HepG2 (cell line): ENCODE measurements around the gene CST5. TPM values are rescaled to one million over a fixed set of nuclear protein-coding genes. Genes with fewer than 3 reads are reported as not detected.

Experiments used
- ATAC-seq: fragments of 200-7000 bp; cut with Tn5 transposase; 3 replicates; pipeline ENCODE4 v1.9.1; 2020; ENCODE audit warnings: mild to moderate bottlenecking, moderate library complexity
- BruUV-seq: library from RNA; stranded (reverse); fragments of 400-500 nt; replicated peaks from 2 replicates; lab custom pipeline; 2021; lab: Mats Ljungman, UMichigan
- CTCF ChIA-PET: fragments of 300-600 bp; formaldehyde crosslinking; extraction: SDS; loops from one replicate; lab custom pipeline; 2021; ENCODE audit warnings: low total read pairs, inconsistent platforms, low intra/inter-chr PET ratio; lab: Yijun Ruan, JAX
- POLR2A ChIA-PET: fragments of 350-600 bp; sonication (Branson Sonifier 250); formaldehyde crosslinking; loops from one replicate; lab custom pipeline; 2020; ENCODE audit warnings: antibody characterized with exemption, inconsistent platforms; lab: Yijun Ruan, JAX
- DNase-seq: peaks from one replicate; pipeline ENCODE4 v3.0.0-alpha.2; 2015; ENCODE audit warnings: low spot score
- FAIRE-seq: peaks from 3 replicates; lab custom pipeline; 2011; peaks lifted over from hg19 to GRCh38; lab: Jason Lieb, UNC
- H2AFZ ChIP-seq: one replicate; pipeline ENCODE4 v1.6.1; 2011; ENCODE audit warnings: low read length, inconsistent platforms
- H3K27ac ChIP-seq: fragments of 300-600 bp; 3 replicates; pipeline ENCODE4 v1.8.0; 2011; ENCODE audit warnings: mixed run types, mild to moderate bottlenecking, mixed read lengths, low read length, inconsistent platforms; ENCODE audit not compliant: insufficient read depth; ENCODE audit errors: extremely low read length
- H3K27me3 ChIP-seq, 2 experiments: fragments of 200-600 bp in 1 of 2; 2 replicates in 1 of 2; 3 replicates in 1 of 2; pipeline versions ENCODE4 v1.6.0 to v1.8.0; 2011; ENCODE audit warnings: low read length in 2 of 2, mild to moderate bottlenecking in 2 of 2, moderate library complexity in 2 of 2, inconsistent platforms in 1 of 2; ENCODE audit not compliant: insufficient read depth in 2 of 2, control insufficient read depth in 1 of 2
- H3K36me3 ChIP-seq, 2 experiments: fragments of 200-600 bp in 1 of 2; replicated peaks in 1 of 2; 2 replicates in 1 of 2; 3 replicates in 1 of 2; pipeline versions ENCODE4 v1.5.1 to v1.8.0; 2011; ENCODE audit warnings: low read length in 2 of 2, inconsistent platforms in 1 of 2; ENCODE audit not compliant: insufficient read depth in 2 of 2, control insufficient read depth in 1 of 2
- H3K4me1 ChIP-seq: 2 replicates; pipeline ENCODE4 v1.5.1; 2012; ENCODE audit warnings: low read length, inconsistent platforms; ENCODE audit not compliant: insufficient read depth
- H3K4me2 ChIP-seq: 2 replicates; pipeline ENCODE4 v1.6.0; 2011; ENCODE audit warnings: low read depth, low read length, inconsistent platforms
- H3K4me3 ChIP-seq, 3 experiments: fragments of 200-600 bp in 1 of 3; sonication (generic), shearing (Covaris generic) in 1 of 3; replicated peaks in 1 of 3; 2 replicates each; pipeline ENCODE4 v1.5.1; 2011 to 2016; ENCODE audit warnings: low read length in 3 of 3, inconsistent platforms in 2 of 3, low read depth in 2 of 3, mild to moderate bottlenecking in 2 of 3, control low read depth in 1 of 3, mixed read lengths in 1 of 3; ENCODE audit not compliant: insufficient read depth in 1 of 3
- H3K79me2 ChIP-seq: one replicate; pipeline ENCODE4 v1.6.1; 2011; ENCODE audit warnings: low read length, inconsistent platforms; ENCODE audit not compliant: insufficient read depth
- H3K9ac ChIP-seq: 2 replicates; pipeline ENCODE4 v1.6.0; 2011; ENCODE audit warnings: mild to moderate bottlenecking, low read depth, low read length, inconsistent platforms; ENCODE audit not compliant: insufficient read depth
- H3K9me3 ChIP-seq: 2 replicates; pipeline ENCODE4 v1.5.1; 2012; ENCODE audit warnings: mild to moderate bottlenecking, low read length
- H4K20me1 ChIP-seq: 2 replicates; pipeline ENCODE4 v1.6.0; 2011; ENCODE audit warnings: inconsistent platforms, mild to moderate bottlenecking, low read length, moderate library complexity; ENCODE audit not compliant: insufficient read depth
- ATM ChIP-seq: fragments of 450-650 bp; IDR thresholded peaks from 2 replicates; pipeline ENCODE4 v1.7.1; 2017; ENCODE audit warnings: mild to moderate bottlenecking, borderline replicate concordance
- DRAP1 ChIP-seq: IDR thresholded peaks from 2 replicates; pipeline ENCODE4 v1.6.1; 2016; ENCODE audit warnings: missing genetic modification reagents, missing compliant biosample characterization
- ELF1 ChIP-seq: sonication (generic); formaldehyde crosslinking; IDR thresholded peaks from 2 replicates; pipeline ENCODE4 v1.4.0; 2020; ENCODE audit warnings: missing genetic modification reagents
- FOXA1 ChIP-seq, 2 experiments: fragments of 450-650 bp in 1 of 2; sonication (generic) in 1 of 2; formaldehyde crosslinking in 1 of 2; IDR thresholded peaks; 2 replicates each; pipeline versions ENCODE4 v1.4.0 to v1.6.1; 2016 to 2020; ENCODE audit warnings: missing genetic modification reagents in 1 of 2
- HMGA1 ChIP-seq: sonication (generic); formaldehyde crosslinking; conservative IDR thresholded peaks from 2 replicates; pipeline ENCODE4 v1.4.0; 2020; ENCODE audit warnings: missing genetic modification reagents
- HNF4A ChIP-seq: sonication (generic); formaldehyde crosslinking; IDR thresholded peaks from 2 replicates; pipeline ENCODE4 v1.4.0; 2020; ENCODE audit warnings: missing genetic modification reagents
- KDM3A ChIP-seq: IDR thresholded peaks from 2 replicates; pipeline ENCODE4 v1.6.1; 2018; ENCODE audit warnings: low read depth, missing compliant biosample characterization
- NFKB2 ChIP-seq: sonication (generic); formaldehyde crosslinking; IDR thresholded peaks from 2 replicates; pipeline ENCODE4 v1.4.0; 2020; ENCODE audit warnings: missing genetic modification reagents, borderline replicate concordance
- NR2F2 ChIP-seq: IDR thresholded peaks from 2 replicates; pipeline ENCODE4 v1.6.1; 2012; ENCODE audit warnings: low read depth, inconsistent platforms, borderline replicate concordance
- RFX5 ChIP-seq: IDR thresholded peaks from 2 replicates; pipeline ENCODE4 v1.6.1; 2011; ENCODE audit warnings: low read depth, low read length, improper control_type of control experiment
- ZFYVE20 ChIP-seq: sonication (generic); formaldehyde crosslinking; IDR thresholded peaks from 2 replicates; pipeline ENCODE4 v1.8.0; 2023; ENCODE audit warnings: low read depth, mild to moderate bottlenecking, moderate library complexity, missing genetic modification reagents, borderline replicate concordance
- ZNF337 ChIP-seq: sonication (generic); formaldehyde crosslinking; IDR thresholded peaks from 2 replicates; pipeline ENCODE4 v1.5.1; 2020; ENCODE audit warnings: missing genetic modification reagents, low read depth, mild to moderate bottlenecking, borderline replicate concordance
- ZNF343 ChIP-seq: sonication (generic); formaldehyde crosslinking; IDR thresholded peaks from 2 replicates; pipeline ENCODE4 v1.4.0; 2020; ENCODE audit warnings: mild to moderate bottlenecking, missing genetic modification reagents
- ZNF543 ChIP-seq: sonication (generic); formaldehyde crosslinking; IDR thresholded peaks from 2 replicates; pipeline ENCODE4 v1.4.0; 2020; ENCODE audit warnings: mild to moderate bottlenecking, missing genetic modification reagents
- ZNF674 ChIP-seq: sonication (generic); formaldehyde crosslinking; IDR thresholded peaks from 2 replicates; pipeline ENCODE4 v1.5.0; 2020; ENCODE audit warnings: low read depth, mild to moderate bottlenecking, missing genetic modification reagents
- WGBS: methylation state at CpG from one replicate; pipeline ENCODE4 v1.1.6; 2017; ENCODE audit warnings: low lambda C conversion rate; 5-methylcytosine and 5-hydroxymethylcytosine counted together
- in situ Hi-C: cut with HindIII; loops from 2 replicates; pipeline ENCODE4 v1.10.0; 2017; ENCODE audit warnings: low pct_unique_long_range_greater_than_20kb; ENCODE audit not compliant: extremely low pct_ligation_motif_present
- intact Hi-C: fragments of 100-400 bp; cut with micrococcal nuclease; formaldehyde crosslinking; loops from one replicate; pipeline ENCODE4 v1.10.0; 2022; ENCODE audit not compliant: unreplicated experiment
- polyA plus RNA-seq, 8 experiments: library from polyadenylated mRNA; depleted of rRNA in 3 of 8; stranded (reverse) in 7 of 8; unstranded in 1 of 8; fragments of >200 nt; fragmentation: Illumina TruSeq in 4 of 8; extraction: Trizol in 4 of 8; gene quantifications; 2 replicates each; pipeline versions ENCODE4 v1.2.1 to v1.2.3, GENCODE V29; 2011 to 2016; ENCODE audit warnings: low read depth in 4 of 8, missing spikeins in 1 of 8, mixed read lengths in 1 of 8; ENCODE audit not compliant: insufficient read depth in 1 of 8
- total RNA-seq, 5 experiments: library from RNA; depleted of rRNA; stranded (reverse); fragments of >200 nt; fragmentation: Illumina TruSeq; extraction: Trizol; gene quantifications; 2 replicates each; pipeline ENCODE4 v1.2.3, GENCODE V29; 2016; ENCODE audit warnings: low read depth in 1 of 5
- TF ChIP-seq, protein P1 (sequence below): sonication (generic); formaldehyde crosslinking; IDR thresholded peaks from 2 replicates; pipeline ENCODE4 v1.8.0; 2022; ENCODE audit warnings: missing genetic modification reagents, mild to moderate bottlenecking, borderline replicate concordance

CST5 gene
- total and polyA plus RNA-seq, 2 of the 13 experiments (the other 11 are each of a cell fraction or from before 2014, with no cell fraction given), result 0.16 TPM; not detected in 1

DNA sequence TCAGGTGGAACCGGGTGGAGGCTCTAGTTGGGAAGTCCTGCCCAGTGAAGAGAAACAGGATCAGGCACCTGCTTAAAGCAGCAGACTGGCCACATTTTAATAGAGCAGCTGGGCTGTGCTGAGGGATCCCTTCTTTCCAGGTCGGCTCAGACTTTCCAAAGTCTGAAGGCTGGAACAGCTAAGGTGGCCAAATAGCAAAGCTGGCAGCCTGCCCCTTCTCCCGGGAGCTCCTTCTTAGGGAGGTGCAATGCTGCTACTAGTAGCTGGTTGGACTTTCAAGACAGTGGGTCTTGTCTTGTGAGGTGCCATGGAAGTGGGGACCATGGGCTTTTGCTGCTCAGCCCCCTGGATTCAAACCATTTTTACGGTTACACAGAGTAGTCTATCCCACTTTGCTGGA is 30.7 kb upstream of the CST5 start:
- ChIA-PET POLR2A (no interaction called here), CTCF (no interaction called here)
- TF ChIP-seq DRAP1, result no peak
- TF ChIP-seq HNF4A, result no peak
- no peak for TF ChIP-seq ZNF343 (CRISPR knock-in tag)
- TF ChIP-seq ZNF337 (CRISPR knock-in tag), result no peak
- TF ChIP-seq KDM3A (CRISPR knock-in tag), result no peak
- TF ChIP-seq ZNF543 (CRISPR knock-in tag), result no peak
- no peak for DNase-seq
- in situ Hi-C loops (no loop called here), intact Hi-C loops (no loop called here)
- Histone ChIP-seq H3K9me3 (peaks cover 13% of the 10 kb centered on the region), H3K9ac (no peak overlapping the region), H3K4me3 (no peak overlapping the region), H3K27ac (no peak overlapping the region), H2AFZ (no peak overlapping the region), H4K20me1 (no peaks in the 10 kb centered on the region), H3K36me3 (no peaks in the 10 kb centered on the region), H3K27me3 (0 out of 5 replicates have a peak, but pooled peaks cover 0 to 11% of the 10 kb centered on the region in 2 experiments), H3K4me1 (no peaks in the 10 kb centered on the region), H3K79me2 (no peaks in the 10 kb centered on the region), H3K4me2 (no peak overlapping the region)
- 7% methylated on average over 3 of the region's 4 CpGs for WGBS
- ATAC-seq, result no peak
- no peak for FAIRE-seq
- no TSS peak for BruUV-seq

DNA sequence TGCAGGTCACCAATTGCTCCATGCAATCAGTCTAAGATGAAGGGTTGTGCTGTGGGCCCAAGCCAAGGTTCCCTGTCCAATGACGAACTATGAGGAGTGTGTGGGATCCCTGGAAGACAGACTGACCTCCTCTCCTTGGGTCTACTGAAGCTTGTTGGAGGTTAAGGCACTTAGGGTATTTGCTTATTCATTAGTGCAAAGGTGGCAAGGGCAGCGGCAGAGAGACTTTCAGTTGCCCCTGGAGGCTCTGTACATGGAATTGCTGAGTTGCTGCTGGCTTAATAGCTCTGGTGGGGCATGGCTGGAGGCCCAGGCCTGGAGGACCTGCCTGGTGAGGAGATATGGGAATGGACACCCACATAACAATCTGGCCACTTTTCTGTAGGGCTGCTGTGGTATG is 29.8 kb upstream of the CST5 start:
- 0% methylated on average over 2 of the region's 2 CpGs for WGBS
- no peaks in the 10 kb centered on the region for H3K4me1 ChIP-seq
- intact Hi-C loops (no loop called here), in situ Hi-C loops (no loop called here)
- FAIRE-seq (no peak), ATAC-seq (no peak), DNase-seq (no peak)
- CTCF ChIA-PET, result no interaction called here
- H4K20me1 ChIP-seq, result no peaks in the 10 kb centered on the region
- no TSS peak for BruUV-seq
- no peaks in the 10 kb centered on the region for H3K36me3 ChIP-seq
- POLR2A ChIA-PET, result no interaction called here
- H3K4me3 ChIP-seq, result no peak overlapping the region
- H3K27ac ChIP-seq, result no peak overlapping the region
- TF ChIP-seq NR2F2 (no peak), ZFYVE20 (no peak), ELF1 (CRISPR knock-in tag) (no peak), HMGA1 (CRISPR knock-in tag) (no peak), ZNF674 (CRISPR knock-in tag) (no peak), NFKB2 (CRISPR knock-in tag) (no peak), ATM (no peak), FOXA1 (IDR thresholded peaks at IDR 0.05) (no peak), FOXA1 (CRISPR knock-in tag; IDR thresholded peaks at IDR 0.05) (no peak), RFX5 (no peak)
- TF ChIP-seq, protein P1, sequence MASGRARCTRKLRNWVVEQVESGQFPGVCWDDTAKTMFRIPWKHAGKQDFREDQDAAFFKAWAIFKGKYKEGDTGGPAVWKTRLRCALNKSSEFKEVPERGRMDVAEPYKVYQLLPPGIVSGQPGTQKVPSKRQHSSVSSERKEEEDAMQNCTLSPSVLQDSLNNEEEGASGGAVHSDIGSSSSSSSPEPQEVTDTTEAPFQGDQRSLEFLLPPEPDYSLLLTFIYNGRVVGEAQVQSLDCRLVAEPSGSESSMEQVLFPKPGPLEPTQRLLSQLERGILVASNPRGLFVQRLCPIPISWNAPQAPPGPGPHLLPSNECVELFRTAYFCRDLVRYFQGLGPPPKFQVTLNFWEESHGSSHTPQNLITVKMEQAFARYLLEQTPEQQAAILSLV, result no peak
- peaks cover 13% of the 10 kb centered on the region for H3K9me3 ChIP-seq
- no peak overlapping the region for H2AFZ ChIP-seq
- no peak overlapping the region for H3K9ac ChIP-seq
- H3K4me2 ChIP-seq, result no peak overlapping the region
- H3K27me3 ChIP-seq, result 0 out of 5 replicates have a peak, but pooled peaks cover 0 to 11% of the 10 kb centered on the region in 2 experiments
- no peaks in the 10 kb centered on the region for H3K79me2 ChIP-seq
